Osteocyte (in vitro differentiated cells): ENCODE data around the gene HIVEP3. TPM values are rescaled to one million over a fixed set of nuclear protein-coding genes. Genes with fewer than 3 reads are reported as not detected.

Experiments
- DNase-seq: peaks from one replicate; pipeline ENCODE4 v3.0.0; 2021; ENCODE audit warnings: mixed read lengths; ENCODE audit not compliant: unreplicated experiment; ENCODE audit errors: extremely low spot score
- H3K27ac Mint-ChIP-seq: one replicate; pipeline ENCODE4 v1.8.0; 2021; ENCODE audit warnings: mild to moderate bottlenecking, mixed read lengths; ENCODE audit not compliant: unreplicated experiment
- H3K27me3 Mint-ChIP-seq: one replicate; pipeline ENCODE4 v1.8.0; 2021; ENCODE audit warnings: mixed read lengths; ENCODE audit not compliant: unreplicated experiment
- H3K36me3 Mint-ChIP-seq: one replicate; pipeline ENCODE4 v1.8.0; 2021; ENCODE audit warnings: mixed read lengths; ENCODE audit not compliant: unreplicated experiment
- H3K4me1 Mint-ChIP-seq: one replicate; pipeline ENCODE4 v1.8.0; 2021; ENCODE audit warnings: mixed read lengths; ENCODE audit not compliant: unreplicated experiment
- H3K4me3 Mint-ChIP-seq: one replicate; pipeline ENCODE4 v1.8.0; 2021; ENCODE audit warnings: mild to moderate bottlenecking, moderate library complexity, mixed read lengths; ENCODE audit not compliant: unreplicated experiment
- H3K9me3 Mint-ChIP-seq: one replicate; pipeline ENCODE4 v1.8.0; 2021; ENCODE audit warnings: mixed read lengths; ENCODE audit not compliant: unreplicated experiment
- CTCF ChIP-seq: fragments of 200-600 bp; sonication (generic); IDR thresholded peaks from 2 replicates; pipeline ENCODE4 v1.5.0; 2021; ENCODE audit warnings: antibody characterized with exemption, mild to moderate bottlenecking, moderate library complexity
- total RNA-seq: library from RNA; stranded (reverse); gene quantifications from 2 replicates; pipeline ENCODE4 v1.2.1, GENCODE V29; 2021

Gene HIVEP3
- total RNA-seq, 1 donor from 2014 or later = 0.97 TPM

GRCh38 chr1:41562328-41562727 is 356.4 kb downstream of the HIVEP3 start:
- H3K4me3 Mint-ChIP-seq = no peak overlapping the region

GRCh38 chr1:41560931-41561330 is 357.8 kb downstream of the HIVEP3 start:
- Mint-ChIP-seq H3K9me3 (peaks cover 8% of the 10 kb centered on the region), H3K27ac (no peak overlapping the region), H3K27me3 (peaks cover 3% of the 10 kb centered on the region), H3K36me3 (no peaks in the 10 kb centered on the region), H3K4me1 (no peaks in the 10 kb centered on the region), H3K4me3 (no peak overlapping the region)
- TF ChIP-seq CTCF = no peak
- DNase-seq = no peak

More at GRCh38 chr1:41562328-41562727, 356.4 kb downstream of the HIVEP3 start:
- Mint-ChIP-seq H3K27ac (no peak overlapping the region), H3K9me3 (no peaks in the 10 kb centered on the region), H3K36me3 (no peaks in the 10 kb centered on the region), H3K27me3 (peaks cover 3% of the 10 kb centered on the region), H3K4me1 (no peaks in the 10 kb centered on the region)
- TF ChIP-seq CTCF = no peak
- no peak for DNase-seq

GRCh38 chr1:41560496-41560895 is 358.2 kb downstream of the HIVEP3 start:
- H3K9me3 Mint-ChIP-seq = peaks cover 12% of the 10 kb centered on the region

DNA sequence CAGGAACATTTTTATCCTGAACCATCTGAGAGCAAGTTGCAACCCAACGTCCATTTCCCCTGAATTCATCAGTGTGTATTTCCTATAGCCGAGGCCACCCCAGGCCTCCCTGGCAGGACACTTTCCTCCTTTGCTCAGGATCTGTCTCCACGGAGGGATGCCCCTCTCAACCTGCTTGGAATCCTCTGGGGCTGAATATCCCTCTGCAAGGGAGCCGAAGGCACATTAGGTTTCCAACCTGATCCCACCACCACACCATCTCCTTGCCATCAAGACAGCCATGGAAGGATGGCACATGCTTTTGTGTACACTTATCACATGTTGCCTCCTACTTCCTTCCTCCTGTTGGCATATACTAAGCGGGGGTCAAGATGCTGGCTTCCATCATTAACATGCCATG is 359.4 kb downstream of the HIVEP3 start:
- no peaks in the 10 kb centered on the region for H3K36me3 Mint-ChIP-seq
- no peak for TF ChIP-seq CTCF
- peaks cover 13% of the 10 kb centered on the region for H3K9me3 Mint-ChIP-seq
- no peak overlapping the region for H3K27ac Mint-ChIP-seq
- H3K4me1 Mint-ChIP-seq = no peaks in the 10 kb centered on the region
- H3K27me3 Mint-ChIP-seq = peaks cover 7% of the 10 kb centered on the region
- H3K4me3 Mint-ChIP-seq = no peak overlapping the region
- no peak for DNase-seq

More at GRCh38 chr1:41560496-41560895, 358.2 kb downstream of the HIVEP3 start:
- Mint-ChIP-seq H3K27ac (no peak overlapping the region), H3K36me3 (no peaks in the 10 kb centered on the region), H3K27me3 (peaks cover 3% of the 10 kb centered on the region), H3K4me1 (no peaks in the 10 kb centered on the region), H3K4me3 (no peak overlapping the region)
- no peak for TF ChIP-seq CTCF
- no peak for DNase-seq

GRCh38 chr1:41558761-41559171 is 360.0 kb downstream of the HIVEP3 start:
- H3K36me3 Mint-ChIP-seq = no peaks in the 10 kb centered on the region
- H3K4me1 Mint-ChIP-seq = no peaks in the 10 kb centered on the region
- peaks cover 13% of the 10 kb centered on the region for H3K9me3 Mint-ChIP-seq
- no peak overlapping the region for H3K4me3 Mint-ChIP-seq
- no peak overlapping the region for H3K27ac Mint-ChIP-seq
- peaks cover 9% of the 10 kb centered on the region for H3K27me3 Mint-ChIP-seq
- no peak for TF ChIP-seq CTCF
- DNase-seq = no peak
